Panc1 (cell line): Measurements from ENCODE around the gene PPP2R5D. TPM values are rescaled to one million over a fixed set of nuclear protein-coding genes. Genes with fewer than 3 reads are reported as not detected.
"Not testable (repeated sequence)": the region's sequence is repeated elsewhere in the genome, so short reads cannot be mapped to it uniquely, and the experiment has no call there.

Experiments used
- ATAC-seq: fragments of 200-7000 bp; cut with Tn5 transposase; 2 replicates; pipeline ENCODE4 v1.9.1; 2020; ENCODE audit warnings: mild to moderate bottlenecking, moderate library complexity
- BruUV-seq: library from RNA; stranded (reverse); fragments of 400-500 nt; replicated peaks from 2 replicates; lab custom pipeline; 2021; lab: Mats Ljungman, UMichigan
- CTCF ChIA-PET: fragments of 300-600 bp; sonication (Branson Sonifier 250); formaldehyde crosslinking; loops from one replicate; lab custom pipeline; 2022; ENCODE audit warnings: antibody characterized with exemption; lab: Charles Lee
- POLR2A ChIA-PET: fragments of 300-600 bp; sonication (Branson Sonifier 250); formaldehyde crosslinking; loops from one replicate; lab custom pipeline; 2022; ENCODE audit warnings: antibody characterized with exemption; lab: Charles Lee
- DNase-seq: peaks from one replicate; pipeline ENCODE4 v3.0.0-alpha.2; 2010; ENCODE audit warnings: low read depth, low spot score
- H3K27ac ChIP-seq: 2 replicates; pipeline ENCODE4 v1.5.1; 2011; ENCODE audit warnings: mild to moderate bottlenecking, low read length, inconsistent platforms
- H3K27me3 ChIP-seq: fragments of 200-500 bp; sonication (Bioruptor generic); 2 replicates; pipeline ENCODE4 v1.6.0; 2014; ENCODE audit warnings: low read length, inconsistent platforms; ENCODE audit not compliant: control insufficient read depth, insufficient read depth
- H3K36me3 ChIP-seq: fragments of 200-500 bp; sonication (Bioruptor generic); 2 replicates; pipeline ENCODE4 v1.5.1; 2014; ENCODE audit warnings: inconsistent platforms, mild to moderate bottlenecking, low read length, moderate library complexity; ENCODE audit not compliant: control insufficient read depth, insufficient read depth
- H3K4me1 ChIP-seq: 2 replicates; pipeline ENCODE4 v1.5.1; 2011; ENCODE audit warnings: inconsistent platforms, mild to moderate bottlenecking, low read length, moderate library complexity; ENCODE audit not compliant: control insufficient read depth, insufficient read depth
- H3K4me3 ChIP-seq, 2 experiments: 2 replicates each; pipeline ENCODE4 v1.5.1; 2011 to 2012; ENCODE audit warnings: low read depth in 2 of 2, low read length in 2 of 2, mild to moderate bottlenecking in 2 of 2, inconsistent platforms in 1 of 2, moderate library complexity in 1 of 2
- H3K9me3 ChIP-seq: fragments of 200-500 bp; sonication (Bioruptor generic); 2 replicates; pipeline ENCODE4 v1.5.1; 2014; ENCODE audit warnings: low read depth, mild to moderate bottlenecking, inconsistent platforms, low read length, moderate library complexity; ENCODE audit not compliant: control insufficient read depth, insufficient read depth
- CTCF ChIP-seq: fragments of 450-650 bp; IDR thresholded peaks from 2 replicates; pipeline ENCODE4 v1.5.1; 2017; ENCODE audit warnings: mild to moderate bottlenecking
- POLR2AphosphoS5 ChIP-seq: IDR thresholded peaks from 2 replicates; pipeline ENCODE4 v1.6.1; 2012; ENCODE audit warnings: mild to moderate bottlenecking, low read depth, low read length, moderate library complexity
- REST ChIP-seq, 2 experiments: IDR thresholded peaks; 2 replicates each; pipeline ENCODE4 v1.6.1; 2011 to 2012; ENCODE audit warnings: low read depth in 2 of 2, control low read depth in 1 of 2, low read length in 1 of 2, mild to moderate bottlenecking in 1 of 2, moderate library complexity in 1 of 2; ENCODE audit not compliant: insufficient read depth in 1 of 2
- SIN3A ChIP-seq: IDR thresholded peaks from 2 replicates; pipeline ENCODE4 v1.6.1; 2012; ENCODE audit warnings: low read depth, mild to moderate bottlenecking, low read length, moderate library complexity, borderline replicate concordance; ENCODE audit not compliant: insufficient read depth
- TCF7L2 ChIP-seq: IDR thresholded peaks from 2 replicates; pipeline ENCODE4 v1.6.1; 2011; ENCODE audit warnings: mild to moderate bottlenecking, low read depth, low read length, inconsistent platforms
- in situ Hi-C: cut with HindIII; loops from 2 replicates; pipeline ENCODE4 v1.10.0; 2016; ENCODE audit warnings: low sequenced_read_pairs, low pct_unique_long_range_greater_than_20kb
- intact Hi-C: fragments of 100-400 bp; cut with micrococcal nuclease; formaldehyde crosslinking; loops from one replicate; pipeline ENCODE4 v1.10.0; 2022; ENCODE audit not compliant: unreplicated experiment
- total RNA-seq: library from RNA; stranded (reverse); gene quantifications from one replicate; pipeline ENCODE4 v1.2.1, GENCODE V29; 2021; ENCODE audit not compliant: unreplicated experiment

PPP2R5D gene
- total RNA-seq, 1 experiment from 2014 or later, result 63.6 TPM

GRCh38 chr6:42952389-42952788 lies 32.0 kb upstream of the PPP2R5D start:
- in situ Hi-C loops (no loop called here), intact Hi-C loops (no loop called here)
- H3K9me3 ChIP-seq, result no peaks in the 10 kb centered on the region
- H3K27ac ChIP-seq, result no peak overlapping the region
- no TSS peak for BruUV-seq
- ATAC-seq (no peak), DNase-seq (no peak)
- H3K36me3 ChIP-seq, result no peaks in the 10 kb centered on the region
- ChIA-PET CTCF (no interaction called here), POLR2A (no interaction called here)
- no peaks in the 10 kb centered on the region for H3K4me1 ChIP-seq
- H3K4me3 ChIP-seq, result no peak overlapping the region
- TF ChIP-seq REST (IDR thresholded peaks at IDR 0.05; ENCODE audit: insufficient read depth in 1 of 2, low read depth in 2 of 2, low read length in 1 of 2) (no peak), SIN3A (no peak), CTCF (no peak)
- H3K27me3 ChIP-seq, result no peaks in the 10 kb centered on the region

GRCh38 chr6:42954405-42954804 lies 30.0 kb upstream of the PPP2R5D start:
- BruUV-seq, ATAC-seq, H3K9me3 ChIP-seq, intact Hi-C loops, H3K4me3 ChIP-seq, H3K27ac ChIP-seq, in situ Hi-C loops, H3K36me3 ChIP-seq, DNase-seq, H3K4me1 ChIP-seq, H3K27me3 ChIP-seq: not testable (repeated sequence)
- ChIA-PET CTCF (interaction anchor here (0.6 kb wide), 1 partner anchor 43 kb away, joined by 4 read pairs; no protein-coding TSS in a partner anchor), POLR2A (interaction anchor here (0.6 kb wide), 1 partner anchor 52 kb away, joined by 3 read pairs; no protein-coding TSS in a partner anchor)

- Histone ChIP-seq H3K9me3 (no peaks in the 10 kb centered on the region), H3K4me3 (no peak overlapping the region), H3K27me3 (no peaks in the 10 kb centered on the region), H3K36me3 (no peaks in the 10 kb centered on the region), H3K4me1 (peaks cover 7% of the 10 kb centered on the region), H3K27ac (no peak overlapping the region)
- ChIA-PET CTCF (interaction anchor here (0.7 kb wide), 2 partner anchors 200 to 271 kb away, joined by 4 to 9 read pairs; no protein-coding TSS in a partner anchor), POLR2A (no interaction called here)
- no peak for DNase-seq
- TF ChIP-seq POLR2AphosphoS5, result no peak
- no peak for TF ChIP-seq REST (IDR thresholded peaks at IDR 0.05; ENCODE audit: insufficient read depth in 1 of 2, low read depth in 2 of 2, low read length in 1 of 2)
- no peak for TF ChIP-seq CTCF
- no peak for TF ChIP-seq SIN3A
- TF ChIP-seq TCF7L2, result no peak
- ATAC-seq, result no peak
- intact Hi-C loops, result no loop called here
- in situ Hi-C loops, result no loop called here
- no TSS peak for BruUV-seq
Observed at GRCh38 chr6:42958125-42958524, 26.2 kb upstream of the PPP2R5D start.
